GM12891 (cell line): ENCODE measurements around the gene NAGPA.

Experiments used
- POLR2A ChIP-seq: IDR thresholded peaks from 2 replicates; pipeline ENCODE4 v1.6.1; 2011; ENCODE audit warnings: low read depth, low read length, control low read depth
- POLR2AphosphoS5 ChIP-seq: IDR thresholded peaks from 2 replicates; pipeline ENCODE4 v1.6.1; 2011; ENCODE audit warnings: low read depth, low read length, control low read depth

DNA sequence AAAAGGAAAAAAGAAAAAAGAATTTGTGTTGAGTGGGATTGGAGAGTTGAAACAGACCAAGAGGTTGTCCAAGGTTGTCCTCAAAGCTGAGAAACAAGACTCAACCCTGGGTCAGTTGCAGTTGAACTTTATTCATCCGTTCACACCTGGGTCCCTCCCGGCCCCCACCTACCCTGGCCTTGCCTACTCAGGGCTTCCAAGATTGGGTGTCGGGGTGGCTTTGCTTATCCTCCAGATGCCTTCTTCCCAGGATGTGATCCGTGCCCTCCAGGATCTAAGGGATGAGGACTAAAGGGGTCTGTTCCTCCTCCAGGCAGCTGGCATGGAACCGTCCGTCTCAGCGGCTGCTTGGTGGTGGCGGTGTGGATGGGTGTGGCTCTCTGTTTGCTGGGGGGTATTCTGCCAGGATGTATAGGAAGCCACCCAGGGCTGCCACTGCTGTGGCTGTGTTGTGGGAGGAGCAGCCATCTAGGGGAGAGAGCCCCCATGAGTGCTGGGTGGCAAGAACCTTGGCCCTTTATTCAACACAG, 10.3 kb upstream of the NAGPA start:
- TF ChIP-seq POLR2AphosphoS5 (no peak), POLR2A (no peak)
